ENCODE results near the gene CDK5RAP2. TPM values are rescaled to one million over a fixed set of nuclear protein-coding genes. Genes with fewer than 3 reads are reported as not detected.

CDK5RAP2 gene
- total and polyA plus RNA-seq, 10 of the 15 experiments (the other 5 are each of a cell fraction or from before 2014, with no cell fraction given), result 16.2 to 53.5 (median 34.5) TPM

GRCh38 chr9:120524038-120524437 lies 55.9 kb downstream of the CDK5RAP2 start (continued):
- TF ChIP-seq ZNF384 (IDR thresholded peaks at IDR 0.05; ENCODE audit: borderline replicate concordance, low read depth, low read length) (no peak), NFYB (IDR thresholded peaks at IDR 0.05; ENCODE audit: insufficient read depth, low read depth, low read length) (no peak)

GRCh38 chr9:120522558-120522957 lies 57.4 kb downstream of the CDK5RAP2 start:
- in situ Hi-C loops (cut with MboI), result no loop called here
- ATAC-seq (no peak), DNase-seq (ENCODE audit: low read depth, low spot score) (no peak), FAIRE-seq (no peak)
- intact Hi-C loops (cut with micrococcal nuclease; ENCODE audit: unreplicated experiment), result no loop called here
- Histone ChIP-seq H3K9ac (ENCODE audit: control insufficient read depth, insufficient read depth, low read length) (no peak overlapping the region), H3K4me1 (ENCODE audit: control insufficient read depth, insufficient read depth, low read length) (no peaks in the 10 kb centered on the region), H3K4me2 (ENCODE audit: control insufficient read depth, insufficient read depth) (no peak overlapping the region), H2AFZ (ENCODE audit: control insufficient read depth, low read depth, low read length) (no peak overlapping the region), H3K36me3 (ENCODE audit: control insufficient read depth in 2 of 2, insufficient read depth in 2 of 2, low read length in 1 of 2) (peaks cover 11 to 20% of the 10 kb centered on the region in 2 experiments; a peak in 3 of 4 replicates), H3K27me3 (replicated peaks in 1 of 2; ENCODE audit: control insufficient read depth in 2 of 2, insufficient read depth in 2 of 2, low read length in 1 of 2) (no peaks in the 10 kb centered on the region), H3K4me3 (no peak overlapping the region), H3K27ac (ENCODE audit: control insufficient read depth, insufficient read depth) (no peak overlapping the region), H3K9me3 (replicated peaks; ENCODE audit: control insufficient read depth, insufficient read depth, low read length) (no peaks in the 10 kb centered on the region), H4K20me1 (ENCODE audit: control insufficient read depth, insufficient read depth) (no peaks in the 10 kb centered on the region), H3K79me2 (ENCODE audit: control insufficient read depth, insufficient read depth, low read length) (no peaks in the 10 kb centered on the region)
- ChIA-PET CTCF (no interaction called here), POLR2A (no interaction called here), SMC1A (ENCODE audit: uncharacterized antibody, unreplicated experiment) (no interaction called here), RAD21 (ENCODE audit: unreplicated experiment) (no interaction called here)
- TF ChIP-seq DPF2 (IDR thresholded peaks at IDR 0.05), result no peak
- no peak for TF ChIP-seq NRF1 (conservative IDR thresholded peaks at IDR 0.05; ENCODE audit: low read depth, low read length)
- no peak for TF ChIP-seq ZBED1 (IDR thresholded peaks at IDR 0.05; ENCODE audit: borderline replicate concordance)
- TF ChIP-seq CBFB (IDR thresholded peaks at IDR 0.05; ENCODE audit: low read depth), result no peak
- TF ChIP-seq BCLAF1 (IDR thresholded peaks at IDR 0.05), result no peak
- TF ChIP-seq GABPA (IDR thresholded peaks at IDR 0.05; ENCODE audit: low read depth), result no peak
- TF ChIP-seq USF2 (IDR thresholded peaks at IDR 0.05; ENCODE audit: borderline replicate concordance, low read depth, low read length), result no peak
- no peak for TF ChIP-seq MXI1 (IDR thresholded peaks at IDR 0.05; ENCODE audit: low read depth, low read length)
- WGBS (ENCODE audit: insufficient coverage, insufficient replicate concordance, low lambda C conversion rate, missing lambda C conversion rate), result 100% methylated on average over 1 of the region's 1 CpG
- no TSS peak for BruUV-seq (replicated peaks)
